Measurements from ENCODE around the gene TMEM91.

- TF ChIP-seq, protein P1, sequence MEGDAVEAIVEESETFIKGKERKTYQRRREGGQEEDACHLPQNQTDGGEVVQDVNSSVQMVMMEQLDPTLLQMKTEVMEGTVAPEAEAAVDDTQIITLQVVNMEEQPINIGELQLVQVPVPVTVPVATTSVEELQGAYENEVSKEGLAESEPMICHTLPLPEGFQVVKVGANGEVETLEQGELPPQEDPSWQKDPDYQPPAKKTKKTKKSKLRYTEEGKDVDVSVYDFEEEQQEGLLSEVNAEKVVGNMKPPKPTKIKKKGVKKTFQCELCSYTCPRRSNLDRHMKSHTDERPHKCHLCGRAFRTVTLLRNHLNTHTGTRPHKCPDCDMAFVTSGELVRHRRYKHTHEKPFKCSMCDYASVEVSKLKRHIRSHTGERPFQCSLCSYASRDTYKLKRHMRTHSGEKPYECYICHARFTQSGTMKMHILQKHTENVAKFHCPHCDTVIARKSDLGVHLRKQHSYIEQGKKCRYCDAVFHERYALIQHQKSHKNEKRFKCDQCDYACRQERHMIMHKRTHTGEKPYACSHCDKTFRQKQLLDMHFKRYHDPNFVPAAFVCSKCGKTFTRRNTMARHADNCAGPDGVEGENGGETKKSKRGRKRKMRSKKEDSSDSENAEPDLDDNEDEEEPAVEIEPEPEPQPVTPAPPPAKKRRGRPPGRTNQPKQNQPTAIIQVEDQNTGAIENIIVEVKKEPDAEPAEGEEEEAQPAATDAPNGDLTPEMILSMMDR (IDR thresholded peaks at IDR 0.05; ENCODE audit: control extremely low read depth in 1 of 3, insufficient read depth in 1 of 3, low read depth in 1 of 3, low read length in 3 of 3): no peak
- TF ChIP-seq CBX5 (IDR thresholded peaks at IDR 0.05; ENCODE audit: low read depth, low read length) (no peak), GABPA (IDR thresholded peaks at IDR 0.05; ENCODE audit: borderline replicate concordance, insufficient read depth, low read length) (no peak), EGR1 (IDR thresholded peaks at IDR 0.05; ENCODE audit: borderline replicate concordance, low read depth, low read length) (no peak), SIN3A (conservative IDR thresholded peaks at IDR 0.05 in 1 of 2, IDR thresholded peaks at IDR 0.05 in 1 of 2; ENCODE audit: low read depth in 1 of 2, low read length in 2 of 2) (no peak), YY1 (IDR thresholded peaks at IDR 0.05; ENCODE audit: low read depth, low read length) (no peak), GTF2F1 (IDR thresholded peaks at IDR 0.05; ENCODE audit: borderline replicate concordance, low read depth, low read length) (no peak), SP1 (IDR thresholded peaks at IDR 0.05; ENCODE audit: low read depth, low read length) (no peak), ATF3 (IDR thresholded peaks at IDR 0.05; ENCODE audit: insufficient read depth, low read depth, low read length) (no peak), RBBP5 (IDR thresholded peaks at IDR 0.05; ENCODE audit: borderline replicate concordance, low read depth, low read length) (no peak), CHD2 (IDR thresholded peaks at IDR 0.05; ENCODE audit: low read length) (no peak), NRF1 (IDR thresholded peaks at IDR 0.05; ENCODE audit: low read depth, low read length) (no peak), SRF (IDR thresholded peaks at IDR 0.05; ENCODE audit: low read depth, low read length) (no peak), CREB1 (IDR thresholded peaks at IDR 0.05) (no peak)
Measured at GRCh38 chr19:41357746-41358145, 18.6 kb upstream of the TMEM91 start.

All from H1 (cell line).